ENCODE data around the gene DIS3L.
"Not testable (repeated sequence)": the region's sequence is repeated elsewhere in the genome, so short reads cannot be mapped to it uniquely, and the experiment has no call there.

The DIS3L gene

GRCh38 chr15:66310786-66311185 is 17.4 kb downstream of the DIS3L start:
- DNase-seq (ENCODE audit: low spot score), result no peak

GRCh38 chr15:66312144-66312543 is 18.8 kb downstream of the DIS3L start:
- no peak for DNase-seq (ENCODE audit: low spot score)

- DNase-seq (ENCODE audit: low spot score), result no peak
Measured at GRCh38 chr15:66323312-66323928, 30.1 kb downstream of the DIS3L start.

- no peak for DNase-seq (ENCODE audit: low spot score)
Measured at GRCh38 chr15:66326051-66326450, 32.7 kb downstream of the DIS3L start.

- no peak for DNase-seq (ENCODE audit: low spot score)
Measured at GRCh38 chr15:66327736-66328135, 34.4 kb downstream of the DIS3L start.

GRCh38 chr15:66328771-66329170 is 35.4 kb downstream of the DIS3L start:
- no peak for DNase-seq (ENCODE audit: low spot score)

GRCh38 chr15:66348530-66348929 is 55.2 kb downstream of the DIS3L start:
- not testable (repeated sequence) for DNase-seq (ENCODE audit: low spot score)

- DNase-seq (ENCODE audit: low spot score), result no peak
Measured at GRCh38 chr15:66356077-66356358, 62.6 kb downstream of the DIS3L start.

- DNase-seq (ENCODE audit: low spot score), result peak; percentile 97
Measured at GRCh38 chr15:66356359-66357236, 63.2 kb downstream of the DIS3L start, which contains the start of gene TIPIN. TIPIN (minus strand) TSS chr15:66356685; CDS start chr15:66352947, 3,738 bp downstream.

GRCh38 chr15:66359740-66360139 is 66.4 kb downstream of the DIS3L start:
- no peak for DNase-seq (ENCODE audit: low spot score)

GRCh38 chr15:66361745-66362460 is 68.5 kb downstream of the DIS3L start:
- not testable (repeated sequence) for DNase-seq (ENCODE audit: low spot score)

- DNase-seq (ENCODE audit: low spot score), result no peak
Measured at GRCh38 chr15:66362776-66363175, 69.4 kb downstream of the DIS3L start.

- peak; percentile 15 for DNase-seq (ENCODE audit: low spot score)
Measured at GRCh38 chr15:66364944-66365528, 71.7 kb downstream of the DIS3L start.

- DNase-seq (ENCODE audit: low spot score), result peak; percentile 35
Measured at GRCh38 chr15:66369773-66370651, 76.6 kb downstream of the DIS3L start.

- no peak for DNase-seq (ENCODE audit: low spot score)
Measured at GRCh38 chr15:66374179-66374578, 80.8 kb downstream of the DIS3L start.

GRCh38 chr15:66378814-66379430 is 85.6 kb downstream of the DIS3L start:
- no peak for DNase-seq (ENCODE audit: low spot score)

GRCh38 chr15:66381376-66381775 is 88.0 kb downstream of the DIS3L start:
- not testable (repeated sequence) for DNase-seq (ENCODE audit: low spot score)

Measured in iPS-NIHi11 (cell line).